GM23248 (cell line): Measurements from ENCODE around the gene HMGXB3.

Experiments used
- EZH2 ChIP-seq: fragments of 200-600 bp; sonication (generic); IDR thresholded peaks from 2 replicates; pipeline ENCODE4 v1.6.1; 2018; ENCODE audit warnings: antibody characterized with exemption, mild to moderate bottlenecking; ENCODE audit not compliant: insufficient read depth, poor library complexity, severe bottlenecking
- EZH2phosphoT487 ChIP-seq: fragments of 200-600 bp; sonication (generic); IDR thresholded peaks from 2 replicates; pipeline ENCODE4 v1.6.1; 2018; ENCODE audit warnings: antibody characterized with exemption, moderate library complexity, mild to moderate bottlenecking, low read depth; ENCODE audit not compliant: insufficient read depth

DNA sequence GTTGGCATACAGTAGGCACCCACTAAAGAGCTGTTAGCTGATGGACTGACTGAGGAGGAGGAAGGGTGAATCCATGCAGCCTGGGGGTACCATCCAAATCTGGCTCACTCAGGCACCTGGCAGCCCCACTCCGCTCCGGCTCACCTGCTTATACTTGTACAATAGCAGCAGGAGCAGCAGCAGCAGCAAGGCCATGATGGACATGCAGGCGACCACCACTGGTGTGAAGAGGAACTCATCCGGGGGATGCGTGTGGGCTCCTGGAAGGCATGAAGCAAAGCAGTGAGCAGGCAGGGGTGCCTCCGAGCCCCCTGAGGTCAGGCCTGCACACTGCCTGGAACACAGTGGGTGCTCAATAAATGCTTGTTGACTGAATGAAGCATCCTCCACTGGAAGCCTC lies 67.5 kb downstream of the HMGXB3 start:
- no peak for TF ChIP-seq EZH2phosphoT487
- no peak for TF ChIP-seq EZH2
